Measurements from ENCODE around the gene CRABP2. TPM values are rescaled to one million over a fixed set of nuclear protein-coding genes. Genes with fewer than 3 reads are reported as not detected.
A peak's percentile ranks its signal among the peaks of the same experiment; 100 is the strongest.

CRABP2 gene
- total and polyA plus RNA-seq, 2 of the 13 experiments (the other 11 are each of a cell fraction or from before 2014, with no cell fraction given), result 0.40 to 0.60 TPM

DNA sequence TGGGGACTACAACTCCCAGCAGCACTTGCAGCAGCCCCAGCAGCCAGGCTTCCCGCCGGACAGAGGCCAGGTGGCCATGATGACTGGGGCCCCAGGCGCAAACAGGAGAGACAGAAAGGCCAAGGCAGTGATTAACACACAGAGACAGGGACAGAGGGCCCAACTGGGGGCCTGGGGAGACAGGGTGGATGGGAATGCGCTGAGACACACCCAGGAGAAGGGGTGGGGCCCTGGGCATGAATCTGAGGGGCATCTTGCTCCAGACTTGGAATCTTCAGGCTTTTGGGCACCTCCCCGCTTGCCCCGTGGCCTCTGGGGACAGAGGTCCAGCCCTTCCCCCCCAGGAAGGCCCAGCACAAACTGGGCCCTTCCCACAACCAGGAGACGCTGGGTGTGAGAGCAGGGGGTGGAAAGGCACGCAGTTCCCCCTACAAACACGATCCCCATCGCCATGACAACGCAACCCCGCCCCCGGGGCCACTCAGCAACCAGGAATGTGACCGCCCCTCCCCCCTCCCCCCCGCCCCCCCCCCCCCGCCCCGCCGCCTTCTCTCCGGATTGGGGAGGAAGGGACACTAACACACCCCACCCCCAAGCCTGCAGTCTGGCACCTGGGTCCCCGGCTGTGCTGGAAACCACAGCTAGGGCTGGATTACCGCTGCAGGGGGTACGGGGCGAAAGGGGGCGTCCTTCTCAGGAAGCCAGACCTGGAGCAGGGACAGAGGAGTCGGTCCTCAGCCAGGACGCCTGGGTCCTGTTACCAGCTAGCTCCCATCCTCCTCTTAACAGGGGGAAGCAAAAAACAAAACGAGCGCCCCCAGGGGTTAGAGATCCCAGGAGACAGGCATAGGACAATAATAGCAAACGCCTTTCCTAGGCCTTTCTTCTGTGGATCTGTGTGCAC is 41.6 kb upstream of the CRABP2 start (continued):
- TF ChIP-seq ZKSCAN1 (IDR thresholded peaks at IDR 0.05; ENCODE audit: low read length) (no peak), ATM (IDR thresholded peaks at IDR 0.05; ENCODE audit: borderline replicate concordance) (no peak), TBX3 (IDR thresholded peaks at IDR 0.05; ENCODE audit: borderline replicate concordance) (peak; percentile 32; the same call in 1 of the 2 replicates), ZNF547 (CRISPR knock-in tag; IDR thresholded peaks at IDR 0.05) (no peak), BCL6 (CRISPR knock-in tag; IDR thresholded peaks at IDR 0.05) (peak; percentile 40; the same call in 1 of the 2 replicates), SKIL (CRISPR knock-in tag; IDR thresholded peaks at IDR 0.05; ENCODE audit: borderline replicate concordance) (no peak), SNAPC4 (CRISPR knock-in tag; IDR thresholded peaks at IDR 0.05) (no peak), ZNF670 (CRISPR knock-in tag; IDR thresholded peaks at IDR 0.05; ENCODE audit: borderline replicate concordance) (no peak), JUNB (CRISPR knock-in tag; IDR thresholded peaks at IDR 0.05; ENCODE audit: borderline replicate concordance) (no peak), NCOR1 (IDR thresholded peaks at IDR 0.05; ENCODE audit: borderline replicate concordance, low read length) (0 out of 2 replicates have a peak, but pooled peaks have one; percentile 25), JUND (CRISPR knock-in tag; IDR thresholded peaks at IDR 0.05) (peak; percentile 61; the same call in 1 of the 2 replicates), ZNF607 (CRISPR knock-in tag; IDR thresholded peaks at IDR 0.05; ENCODE audit: borderline replicate concordance) (no peak), PLRG1 (conservative IDR thresholded peaks at IDR 0.05) (no peak), PRPF4 (IDR thresholded peaks at IDR 0.05; ENCODE audit: low read depth, low read length, poor library complexity, severe bottlenecking) (peak; percentile 24), KDM6A (CRISPR knock-in tag; IDR thresholded peaks at IDR 0.05; ENCODE audit: low read depth) (no peak; the same call in 1 of the 2 replicates), ZNF891 (CRISPR knock-in tag; IDR thresholded peaks at IDR 0.05) (no peak), ZNF766 (CRISPR knock-in tag; IDR thresholded peaks at IDR 0.05; ENCODE audit: borderline replicate concordance) (no peak), ZNF17 (CRISPR knock-in tag; IDR thresholded peaks at IDR 0.05) (no peak), THAP11 (CRISPR knock-in tag; IDR thresholded peaks at IDR 0.05) (peak; percentile 98), ATRX (CRISPR knock-in tag; IDR thresholded peaks at IDR 0.05; ENCODE audit: borderline replicate concordance) (no peak), SSRP1 (CRISPR knock-in tag; IDR thresholded peaks at IDR 0.05) (peak; percentile 52; the same call in 1 of the 2 replicates), ELF4 (CRISPR knock-in tag; IDR thresholded peaks at IDR 0.05; ENCODE audit: borderline replicate concordance) (no peak)
- TF ChIP-seq, protein P1, sequence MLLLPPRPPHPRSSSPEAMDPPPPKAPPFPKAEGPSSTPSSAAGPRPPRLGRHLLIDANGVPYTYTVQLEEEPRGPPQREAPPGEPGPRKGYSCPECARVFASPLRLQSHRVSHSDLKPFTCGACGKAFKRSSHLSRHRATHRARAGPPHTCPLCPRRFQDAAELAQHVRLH (CRISPR knock-in tag; IDR thresholded peaks at IDR 0.05; ENCODE audit: borderline replicate concordance, low read depth), result peak; percentile 39; the same call in 1 of the 2 replicates
